Fibroblast of lung (primary cell): ENCODE data around the gene POLQ.

ENCODE experiments used
- EZH2 ChIP-seq: IDR thresholded peaks from 2 replicates; pipeline ENCODE4 v1.5.1; 2012; ENCODE audit warnings: low read length, control low read depth, mild to moderate bottlenecking; ENCODE audit errors: missing control alignments
- TF ChIP-seq, protein P1 (sequence below), 2 donors: IDR thresholded peaks in 1 of 2; conservative IDR thresholded peaks in 1 of 2; 1 replicate in 1 of 2; 2 replicates in 1 of 2; pipeline ENCODE4 v1.5.1; 2011 to 2012; ENCODE audit warnings: low read length in 2 of 2, control low read depth in 1 of 2, inconsistent platforms in 1 of 2, low read depth in 1 of 2, mild to moderate bottlenecking in 1 of 2

DNA sequence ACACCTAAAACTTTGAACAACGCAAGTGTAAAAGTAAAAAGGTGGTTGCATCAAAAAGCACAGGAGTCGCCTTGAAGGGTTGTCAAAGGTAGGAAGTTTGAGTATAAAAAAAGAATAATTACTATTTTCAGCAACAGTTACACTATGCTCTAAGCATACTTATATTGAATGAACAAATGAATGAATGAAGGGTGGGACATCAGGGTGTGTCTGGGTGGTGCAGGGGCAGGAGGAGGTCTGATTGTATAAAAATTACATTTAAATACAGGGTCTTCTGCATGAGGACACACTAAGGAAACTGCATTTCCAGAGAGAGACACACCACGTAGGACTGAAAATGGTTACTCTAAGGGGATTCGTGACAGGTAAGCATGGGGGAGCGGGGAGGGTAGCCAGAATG is 21.9 kb upstream of the POLQ start, which contains the start of gene ARGFX:
- TF ChIP-seq, protein P1, sequence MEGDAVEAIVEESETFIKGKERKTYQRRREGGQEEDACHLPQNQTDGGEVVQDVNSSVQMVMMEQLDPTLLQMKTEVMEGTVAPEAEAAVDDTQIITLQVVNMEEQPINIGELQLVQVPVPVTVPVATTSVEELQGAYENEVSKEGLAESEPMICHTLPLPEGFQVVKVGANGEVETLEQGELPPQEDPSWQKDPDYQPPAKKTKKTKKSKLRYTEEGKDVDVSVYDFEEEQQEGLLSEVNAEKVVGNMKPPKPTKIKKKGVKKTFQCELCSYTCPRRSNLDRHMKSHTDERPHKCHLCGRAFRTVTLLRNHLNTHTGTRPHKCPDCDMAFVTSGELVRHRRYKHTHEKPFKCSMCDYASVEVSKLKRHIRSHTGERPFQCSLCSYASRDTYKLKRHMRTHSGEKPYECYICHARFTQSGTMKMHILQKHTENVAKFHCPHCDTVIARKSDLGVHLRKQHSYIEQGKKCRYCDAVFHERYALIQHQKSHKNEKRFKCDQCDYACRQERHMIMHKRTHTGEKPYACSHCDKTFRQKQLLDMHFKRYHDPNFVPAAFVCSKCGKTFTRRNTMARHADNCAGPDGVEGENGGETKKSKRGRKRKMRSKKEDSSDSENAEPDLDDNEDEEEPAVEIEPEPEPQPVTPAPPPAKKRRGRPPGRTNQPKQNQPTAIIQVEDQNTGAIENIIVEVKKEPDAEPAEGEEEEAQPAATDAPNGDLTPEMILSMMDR (conservative IDR thresholded peaks at IDR 0.05 in 1 of 2, IDR thresholded peaks at IDR 0.05 in 1 of 2; ENCODE audit: low read depth in 1 of 2, low read length in 2 of 2): no peak
- TF ChIP-seq EZH2: no peak
